Stimulated activated CD4-positive, alpha-beta T cell treated with anti-CD3 and anti-CD28 coated beads, Interleukin-12 subunit alpha, Interleukin-12 subunit beta, amount 100 ng/mL, for 4 hours (primary cell): ENCODE measurements around the gene LPCAT3.

Source experiments
- DNase-seq: peaks from one replicate; pipeline ENCODE4 v3.0.0-alpha.2; 2020

The LPCAT3 gene

GRCh38 chr12:6987956-6988553 is 30.2 kb downstream of the LPCAT3 start:
- DNase-seq: no peak

DNA sequence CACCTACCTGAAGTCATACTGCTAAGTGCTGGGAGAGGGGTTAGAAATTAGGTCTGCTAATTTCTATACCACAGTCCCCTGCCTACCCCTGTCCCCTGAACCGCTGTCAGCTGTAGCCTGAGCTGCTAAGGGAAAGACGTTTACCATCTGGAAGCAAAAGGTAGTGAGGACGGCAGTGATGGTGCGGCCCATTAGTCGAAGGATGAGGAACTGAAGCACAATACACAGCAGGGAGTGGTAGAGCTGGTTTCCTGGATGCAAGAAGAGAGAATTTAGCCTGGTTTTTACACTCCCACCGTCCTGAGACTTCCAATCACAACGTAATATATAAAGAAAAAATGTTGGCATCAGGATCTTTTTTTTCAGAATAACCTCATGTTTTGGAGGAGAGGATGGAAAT is 35.7 kb downstream of the LPCAT3 start:
- DNase-seq: no peak

GRCh38 chr12:6981152-6982052 is 36.9 kb downstream of the LPCAT3 start:
- DNase-seq: no peak

GRCh38 chr12:6980740-6981139 is 37.5 kb downstream of the LPCAT3 start:
- no peak for DNase-seq

- DNase-seq: no peak
Measured at GRCh38 chr12:6980075-6980474, 38.2 kb downstream of the LPCAT3 start.

DNA sequence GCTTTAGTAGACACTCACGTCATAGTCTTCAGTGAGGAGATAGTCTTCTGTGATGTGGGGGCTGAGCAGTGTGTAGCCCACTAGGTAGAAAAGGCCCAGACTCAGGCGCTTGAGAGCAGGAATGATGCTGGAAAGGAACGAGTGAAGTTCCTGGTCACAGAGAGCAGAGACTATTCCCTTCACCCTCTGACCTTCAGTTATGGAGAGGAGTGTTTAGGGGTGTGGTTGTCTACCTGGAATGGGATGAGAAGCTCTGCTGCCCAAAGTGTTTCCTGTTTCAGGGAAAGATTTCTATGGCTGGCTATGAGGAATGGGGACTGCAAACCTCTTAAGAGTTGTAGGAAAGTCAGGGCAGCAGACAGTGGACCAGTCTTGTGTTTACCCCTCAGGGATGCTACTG is 38.8 kb downstream of the LPCAT3 start:
- no peak for DNase-seq

DNA sequence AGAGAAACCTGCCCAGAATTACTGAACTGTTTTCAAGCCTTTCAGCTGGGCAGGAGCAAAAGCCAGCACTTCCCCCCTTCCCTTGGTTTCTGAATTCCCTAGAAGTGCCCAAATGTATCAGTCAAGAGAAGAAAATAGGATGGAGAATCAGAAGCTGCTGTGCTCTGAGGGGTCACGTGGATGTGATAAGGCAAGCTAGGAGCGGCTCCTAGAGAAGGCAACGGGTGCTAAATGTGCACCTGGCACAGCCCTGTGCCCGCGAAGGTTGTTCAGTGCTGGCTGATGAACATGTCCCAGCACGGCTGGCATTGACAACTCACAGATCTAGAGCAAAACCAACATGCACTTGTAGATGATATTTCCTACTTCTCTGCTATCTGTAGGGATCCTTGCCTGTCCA is 39.3 kb downstream of the LPCAT3 start:
- no peak for DNase-seq

- no peak for DNase-seq
Measured at GRCh38 chr12:6978611-6979011, 39.7 kb downstream of the LPCAT3 start.

- no peak for DNase-seq
Measured at GRCh38 chr12:6978188-6978587, 40.1 kb downstream of the LPCAT3 start.

DNA sequence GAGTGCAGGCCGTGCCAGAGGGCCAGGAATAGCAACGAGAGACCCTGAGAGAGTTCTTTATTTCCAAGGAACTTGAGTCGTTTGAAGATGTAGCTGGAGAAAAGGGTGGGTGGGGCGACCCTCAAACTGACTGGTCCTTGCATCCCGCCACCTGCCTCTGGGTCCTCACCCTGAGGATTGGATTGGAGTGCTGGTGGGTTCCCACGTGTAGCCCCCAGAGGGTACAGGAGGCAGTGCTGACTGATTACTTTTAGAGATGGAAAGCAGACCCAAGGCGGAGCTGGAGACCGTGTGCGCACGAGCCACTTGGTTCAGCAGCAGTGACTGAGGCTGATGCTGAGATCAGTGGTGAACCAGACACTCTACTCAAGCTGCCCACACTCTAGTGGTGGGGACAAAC is 40.6 kb downstream of the LPCAT3 start:
- DNase-seq: no peak

DNA sequence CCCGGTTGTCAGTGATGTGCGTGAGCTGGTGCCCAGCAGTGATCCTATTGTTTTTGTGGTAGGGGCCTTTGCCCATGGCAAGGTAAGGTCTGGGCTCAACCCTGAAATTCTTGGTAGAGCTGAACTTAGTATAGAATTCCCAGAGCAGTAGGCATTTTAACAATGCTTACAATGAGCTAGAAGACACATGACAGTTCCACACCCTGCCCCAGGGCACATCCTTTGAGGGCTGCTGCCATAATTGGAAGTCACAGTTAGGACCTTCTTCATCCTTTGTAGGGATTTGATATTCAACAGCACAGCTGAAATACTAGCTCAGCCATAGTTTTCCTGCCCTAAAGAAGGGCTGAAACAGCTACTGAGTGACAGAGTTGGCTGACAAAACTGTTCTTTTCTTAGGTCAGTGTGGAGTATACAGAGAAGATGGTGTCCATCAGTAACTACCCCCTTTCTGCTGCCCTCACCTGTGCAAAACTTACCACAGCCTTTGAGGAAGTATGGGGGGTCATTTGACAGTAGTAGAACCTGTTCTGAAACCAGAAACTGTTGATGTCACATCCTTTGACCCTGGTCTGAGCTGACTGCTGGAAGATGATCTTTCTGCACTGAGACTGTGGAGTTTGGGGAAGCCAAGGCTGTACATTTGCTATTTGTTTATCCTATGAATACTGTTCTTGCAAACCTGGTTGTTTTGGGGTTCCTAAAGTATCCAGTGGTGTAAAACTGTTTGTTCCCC is 42.8 kb downstream of the LPCAT3 start:
- no peak for DNase-seq

GRCh38 chr12:6974180-6974579 is 44.1 kb downstream of the LPCAT3 start:
- no peak for DNase-seq

DNA sequence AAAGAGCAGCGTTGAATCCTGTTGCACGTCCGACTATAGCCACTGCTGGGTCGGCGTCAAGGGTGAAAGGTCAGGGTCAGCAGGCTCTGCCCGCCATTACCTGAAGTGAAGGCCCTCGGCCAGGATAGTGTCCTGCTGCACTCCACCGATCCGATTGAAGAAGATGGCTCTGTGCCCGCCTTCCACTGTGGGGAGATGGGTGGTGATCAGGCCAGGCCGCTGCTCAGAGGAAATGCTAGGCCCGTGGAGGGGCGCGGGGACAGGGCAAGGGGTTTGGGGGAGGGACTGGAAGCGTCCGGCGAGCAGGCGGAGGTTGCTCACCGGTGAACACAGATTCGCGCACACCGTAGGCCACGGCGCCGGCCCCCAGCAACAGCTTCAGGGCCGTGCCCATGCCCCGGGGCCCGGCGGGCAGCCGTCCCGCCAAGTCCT is 48.2 kb downstream of the LPCAT3 start:
- DNase-seq: no peak

DNA sequence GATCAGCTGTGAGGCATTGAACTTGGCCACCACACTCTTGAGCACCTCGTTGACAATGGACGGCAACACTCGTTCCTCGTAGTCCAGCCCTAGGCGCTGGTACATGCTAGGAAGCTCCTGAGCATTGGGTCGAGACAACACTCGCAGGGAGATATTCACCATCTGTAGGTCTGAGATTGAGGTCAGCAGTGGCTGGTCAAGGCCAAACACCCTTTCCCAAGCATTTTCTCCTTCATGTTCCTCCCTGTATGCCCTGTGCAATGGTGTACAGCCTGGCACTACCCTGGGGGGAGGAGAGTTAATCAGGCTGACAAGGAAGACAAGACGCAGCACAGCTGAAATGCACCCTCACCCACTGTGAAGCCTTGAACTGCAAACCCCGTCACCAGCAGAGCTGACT is 49.9 kb downstream of the LPCAT3 start:
- no peak for DNase-seq

- DNase-seq: no peak
Measured at GRCh38 chr12:6967651-6968100, 50.6 kb downstream of the LPCAT3 start.

DNA sequence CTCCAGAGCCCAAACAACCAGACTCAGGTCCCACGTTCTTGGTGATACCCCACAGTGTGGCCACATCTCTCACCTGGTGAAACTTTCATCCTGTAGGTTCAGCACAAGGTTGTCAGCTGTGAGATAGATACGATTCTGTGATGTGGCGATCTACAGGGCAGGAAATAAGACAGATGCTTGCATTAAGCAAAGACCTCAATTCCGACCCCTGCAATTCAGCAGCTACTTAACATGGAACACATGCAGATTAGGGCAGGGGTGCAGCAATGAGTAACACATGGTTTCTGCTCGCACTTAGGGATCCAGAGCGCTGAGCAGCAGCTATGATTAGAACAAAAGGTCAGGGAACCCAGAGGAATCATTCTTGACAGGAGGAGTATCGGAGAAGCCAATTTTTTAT is 51.9 kb downstream of the LPCAT3 start:
- no peak for DNase-seq

- no peak for DNase-seq
Measured at GRCh38 chr12:6965714-6966113, 52.6 kb downstream of the LPCAT3 start.

DNA sequence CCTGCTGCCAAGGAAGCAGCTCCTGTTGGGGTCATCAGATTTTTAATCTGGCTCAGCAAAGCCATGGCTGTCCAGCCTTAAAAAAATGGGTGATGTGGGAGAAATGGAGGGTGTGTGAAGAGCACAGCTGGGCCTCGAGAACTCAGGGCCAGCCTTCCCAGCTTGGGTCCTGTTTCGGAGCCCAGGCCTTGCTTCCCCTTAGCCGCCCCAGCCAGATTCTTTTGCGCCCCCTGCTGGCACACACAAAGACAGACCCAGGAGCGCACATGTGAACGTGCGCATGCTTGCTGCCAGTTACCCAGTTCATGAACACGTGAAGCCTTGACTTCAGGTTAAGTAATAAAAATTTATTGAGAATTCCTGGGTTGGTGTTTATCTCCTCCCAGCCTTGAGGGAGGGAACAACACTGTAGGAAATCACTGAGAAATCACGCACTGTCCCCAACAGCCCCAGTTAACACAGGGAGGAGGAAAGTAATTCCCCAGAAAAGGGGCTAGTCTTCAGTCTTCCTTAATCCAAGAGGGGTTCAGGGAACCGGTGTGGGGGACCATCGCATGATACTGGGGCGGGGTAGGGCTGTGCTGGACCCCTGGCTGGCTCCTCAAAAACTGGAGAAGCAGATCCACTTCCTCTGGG is 53.1 kb downstream of the LPCAT3 start:
- peak; percentile 86 for DNase-seq

DNA sequence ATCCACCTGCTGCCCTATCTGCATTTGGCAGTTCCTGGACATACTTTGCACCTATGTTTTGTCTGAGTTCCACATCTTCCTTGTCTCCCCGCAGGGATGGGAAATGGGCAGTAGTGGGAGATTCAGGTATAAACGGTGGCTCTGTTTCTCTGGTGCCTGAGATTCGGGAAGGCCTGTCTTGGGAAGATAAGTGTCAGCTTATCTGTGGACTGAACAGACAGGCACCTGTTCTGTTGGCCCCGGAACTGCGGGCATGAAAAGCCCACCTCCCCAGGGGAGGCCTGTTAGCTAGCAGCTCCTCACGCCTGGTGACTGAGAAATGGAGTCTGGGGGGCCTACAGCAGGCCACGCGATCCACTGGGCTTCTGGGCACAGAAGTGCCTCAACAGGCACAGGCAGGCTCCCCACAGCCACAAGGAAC is 53.7 kb downstream of the LPCAT3 start:
- no peak for DNase-seq

DNA sequence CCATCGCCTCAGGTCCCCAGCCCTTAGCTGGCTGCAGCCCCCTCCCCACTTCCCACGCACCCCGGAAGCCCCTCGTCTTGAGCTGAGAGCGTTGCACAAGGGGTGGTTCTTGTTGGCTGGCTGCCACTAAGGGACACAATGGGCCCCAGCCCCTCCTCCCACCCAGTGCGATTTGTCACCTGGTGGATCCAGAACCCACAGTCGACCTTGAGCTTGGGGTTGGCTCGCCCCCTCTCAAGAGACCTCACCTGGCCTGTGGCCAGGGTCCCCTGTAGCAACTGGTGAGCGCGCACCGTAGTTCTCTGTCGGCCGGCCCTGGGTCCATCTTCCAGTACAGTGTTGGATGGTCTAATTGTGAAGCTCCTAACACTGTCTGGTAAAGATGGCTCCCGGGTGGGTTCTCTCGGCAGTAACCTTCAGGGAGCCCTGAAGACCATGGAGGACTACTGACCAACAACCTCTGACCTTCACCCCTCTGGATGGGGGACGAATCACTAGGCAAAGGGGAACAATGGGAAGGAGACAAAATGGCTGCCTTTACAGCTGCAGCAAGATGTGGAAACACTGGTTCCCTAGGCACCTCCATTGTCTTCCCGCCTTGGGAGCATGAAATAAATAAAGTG is 54.4 kb downstream of the LPCAT3 start:
- no peak for DNase-seq

- DNase-seq: no peak
Measured at GRCh38 chr12:6963016-6963731, 55.1 kb downstream of the LPCAT3 start.
